ENCODE results near the gene ZDHHC11.
"Not testable (repeated sequence)": the region's sequence is repeated elsewhere in the genome, so short reads cannot be mapped to it uniquely, and the experiment has no call there.

GRCh38 chr5:843371-843770, 7.4 kb downstream of the ZDHHC11 start:
- TF ChIP-seq ZFX (IDR thresholded peaks at IDR 0.05); CTCF (conservative IDR thresholded peaks at IDR 0.05): not testable (repeated sequence)

Measured in C4-2B (cell line).